ENCODE data around the gene ACSL1. TPM values are rescaled to one million over a fixed set of nuclear protein-coding genes. Genes with fewer than 3 reads are reported as not detected.

ACSL1 gene
- total RNA-seq, 1 donor from 2014 or later = 4.3 TPM

- no peak for TF ChIP-seq CTCF (IDR thresholded peaks at IDR 0.05; ENCODE audit: unreplicated experiment)
- Mint-ChIP-seq H3K4me3 (ENCODE audit: unreplicated experiment) (no peak overlapping the region), H3K27ac (ENCODE audit: unreplicated experiment) (no peak overlapping the region), H3K4me1 (ENCODE audit: unreplicated experiment) (no peaks in the 10 kb centered on the region), H3K36me3 (ENCODE audit: low read depth, unreplicated experiment) (no peaks in the 10 kb centered on the region), H3K27me3 (ENCODE audit: unreplicated experiment) (peaks cover 4% of the 10 kb centered on the region), H3K9me3 (ENCODE audit: unreplicated experiment) (no peaks in the 10 kb centered on the region)
- no peak for DNase-seq (ENCODE audit: low spot score)
These were observed 18.5 kb downstream of the ACSL1 start for GRCh38 chr4:184807256-184807655.

GRCh38 chr4:184806711-184807110, 19.1 kb downstream of the ACSL1 start:
- H3K27me3 Mint-ChIP-seq (ENCODE audit: unreplicated experiment) = peaks cover 4% of the 10 kb centered on the region
- H3K27ac Mint-ChIP-seq (ENCODE audit: unreplicated experiment) = no peak overlapping the region
- no peaks in the 10 kb centered on the region for H3K4me1 Mint-ChIP-seq (ENCODE audit: unreplicated experiment)
- H3K4me3 Mint-ChIP-seq (ENCODE audit: unreplicated experiment) = no peak overlapping the region
- TF ChIP-seq CTCF (IDR thresholded peaks at IDR 0.05; ENCODE audit: unreplicated experiment) = no peak
- H3K36me3 Mint-ChIP-seq (ENCODE audit: low read depth, unreplicated experiment) = no peaks in the 10 kb centered on the region
- DNase-seq (ENCODE audit: low spot score) = no peak
- H3K9me3 Mint-ChIP-seq (ENCODE audit: unreplicated experiment) = no peaks in the 10 kb centered on the region

- no peak for TF ChIP-seq CTCF (IDR thresholded peaks at IDR 0.05; ENCODE audit: unreplicated experiment)
- H3K4me3 Mint-ChIP-seq (ENCODE audit: unreplicated experiment) = no peak overlapping the region
- no peaks in the 10 kb centered on the region for H3K9me3 Mint-ChIP-seq (ENCODE audit: unreplicated experiment)
- no peaks in the 10 kb centered on the region for H3K4me1 Mint-ChIP-seq (ENCODE audit: unreplicated experiment)
- DNase-seq (ENCODE audit: low spot score) = no peak
- no peaks in the 10 kb centered on the region for H3K36me3 Mint-ChIP-seq (ENCODE audit: low read depth, unreplicated experiment)
- H3K27ac Mint-ChIP-seq (ENCODE audit: unreplicated experiment) = no peak overlapping the region
- peaks cover 4% of the 10 kb centered on the region for H3K27me3 Mint-ChIP-seq (ENCODE audit: unreplicated experiment)
These were observed 19.6 kb downstream of the ACSL1 start for GRCh38 chr4:184806229-184806550.

- no peak overlapping the region for H3K4me3 Mint-ChIP-seq (ENCODE audit: unreplicated experiment)
- TF ChIP-seq CTCF (IDR thresholded peaks at IDR 0.05; ENCODE audit: unreplicated experiment) = no peak
- no peak for DNase-seq (ENCODE audit: low spot score)
- H3K27ac Mint-ChIP-seq (ENCODE audit: unreplicated experiment) = no peak overlapping the region
- peaks cover 4% of the 10 kb centered on the region for H3K27me3 Mint-ChIP-seq (ENCODE audit: unreplicated experiment)
- no peaks in the 10 kb centered on the region for H3K9me3 Mint-ChIP-seq (ENCODE audit: unreplicated experiment)
- H3K36me3 Mint-ChIP-seq (ENCODE audit: low read depth, unreplicated experiment) = no peaks in the 10 kb centered on the region
- H3K4me1 Mint-ChIP-seq (ENCODE audit: unreplicated experiment) = no peaks in the 10 kb centered on the region
These were observed 20.1 kb downstream of the ACSL1 start for GRCh38 chr4:184805462-184806228.

- H3K27me3 Mint-ChIP-seq (ENCODE audit: unreplicated experiment) = peaks cover 2% of the 10 kb centered on the region
These were observed 21.1 kb downstream of the ACSL1 start for GRCh38 chr4:184804621-184805020.

More at GRCh38 chr4:184804621-184805020, 21.1 kb downstream of the ACSL1 start:
- Mint-ChIP-seq H3K36me3 (ENCODE audit: low read depth, unreplicated experiment) (no peaks in the 10 kb centered on the region), H3K4me3 (ENCODE audit: unreplicated experiment) (no peak overlapping the region), H3K27ac (ENCODE audit: unreplicated experiment) (no peak overlapping the region), H3K4me1 (ENCODE audit: unreplicated experiment) (no peaks in the 10 kb centered on the region), H3K9me3 (ENCODE audit: unreplicated experiment) (no peaks in the 10 kb centered on the region)
- DNase-seq (ENCODE audit: low spot score) = no peak
- no peak for TF ChIP-seq CTCF (IDR thresholded peaks at IDR 0.05; ENCODE audit: unreplicated experiment)
